Measurements from ENCODE around the gene SETD7.

GRCh38 chr4:139503622-139504166 is 52.3 kb downstream of the SETD7 start:
- TF ChIP-seq CTCF (IDR thresholded peaks at IDR 0.05; ENCODE audit: low read length), result no peak
- TF ChIP-seq EZH2 (IDR thresholded peaks at IDR 0.05; ENCODE audit: borderline replicate concordance, low read length), result no peak

All from OCI-LY1 (cell line).